Left kidney (tissue), 8 donors: ENCODE results near the gene PGBD2. TPM values are rescaled to one million over a fixed set of nuclear protein-coding genes. Genes with fewer than 3 reads are reported as not detected.
"Not testable (repeated sequence)": the region's sequence is repeated elsewhere in the genome, so short reads cannot be mapped to it uniquely, and the experiment has no call there.

Source experiments
- DNase-seq: peaks from one replicate; pipeline ENCODE4 v3.0.0-alpha.2; 2013
- long read RNA-seq, 8 donors: transcript quantifications; one replicate each; lab custom pipeline, GENCODE V29; 2026
- polyA plus RNA-seq: library from polyadenylated mRNA; unstranded; fragments of 120-200 nt; gene quantifications from one replicate; pipeline ENCODE4 v1.2.1, GENCODE V29; 2013; ENCODE audit not compliant: insufficient read length

The PGBD2 gene
- polyA plus RNA-seq: 14.2 TPM
- long read RNA-seq, donor 1, transcript PGBD2-201 (3 exons, 2,136 nt): major isoform, 5 of 5 reads
- long read RNA-seq, donor 1, partial matches to known transcripts: 0 of 5 reads
- long read RNA-seq, donor 1, other reads (novel, unspliced or antisense): 0 of 5 reads
- long read RNA-seq, donor 2, partial matches to known transcripts: 0 of 3 reads
- long read RNA-seq, donor 2, other reads (novel, unspliced or antisense): 0 of 3 reads
- long read RNA-seq, donor 3, partial matches to known transcripts: 0 of 4 reads
- long read RNA-seq, donor 3, other reads (novel, unspliced or antisense): 0 of 4 reads
- long read RNA-seq, donor 4, partial matches to known transcripts: 0 of 1 reads
- long read RNA-seq, donor 4, other reads (novel, unspliced or antisense): 0 of 1 reads
- long read RNA-seq, donor 5, partial matches to known transcripts: 0 of 5 reads
- long read RNA-seq, donor 5, other reads (novel, unspliced or antisense): 0 of 5 reads
- long read RNA-seq, donor 6, partial matches to known transcripts: 0 of 1 reads
- long read RNA-seq, donor 6, other reads (novel, unspliced or antisense): 0 of 1 reads
- long read RNA-seq, donor 7, partial matches to known transcripts: 0 of 5 reads
- long read RNA-seq, donor 7, other reads (novel, unspliced or antisense): 0 of 5 reads
- long read RNA-seq, donor 8, partial matches to known transcripts: 0 of 1 reads
- long read RNA-seq, donor 8, other reads (novel, unspliced or antisense): 0 of 1 reads

- DNase-seq: peak; percentile 92
These were observed at the start of gene PGBD2 for GRCh38 chr1:248906009-248906752. Gene PGBD2 (plus strand): TSS chr1:248906235. CDS start chr1:248913863, 7,628 bp downstream.

GRCh38 chr1:248857201-248857600 is 48.8 kb upstream of the PGBD2 start:
- DNase-seq: no peak

GRCh38 chr1:248857749-248858095 is 48.3 kb upstream of the PGBD2 start:
- no peak for DNase-seq

- peak; percentile 54 for DNase-seq
These were observed 47.7 kb upstream of the PGBD2 start for GRCh38 chr1:248858096-248858890.

- peak; percentile 96 for DNase-seq
These were observed 46.8 kb upstream of the PGBD2 start, which contains the start of gene ZNF692 for GRCh38 chr1:248858891-248859889. Gene ZNF692 (minus strand): TSS chr1:248859085. CDS start chr1:248858309, 776 bp downstream.

- DNase-seq: no peak
These were observed 46.0 kb upstream of the PGBD2 start for GRCh38 chr1:248860007-248860406.

- no peak for DNase-seq
These were observed 44.4 kb upstream of the PGBD2 start for GRCh38 chr1:248861616-248862015.

GRCh38 chr1:248862695-248862997 is 43.4 kb upstream of the PGBD2 start:
- no peak for DNase-seq

GRCh38 chr1:248862998-248863881 is 42.8 kb upstream of the PGBD2 start:
- DNase-seq: peak; percentile 82

- DNase-seq: no peak
These were observed 34.1 kb upstream of the PGBD2 start for GRCh38 chr1:248871837-248872401.

GRCh38 chr1:248872752-248873408 is 33.2 kb upstream of the PGBD2 start:
- DNase-seq: peak; percentile 71

- DNase-seq: peak; percentile 96
These were observed 32.5 kb upstream of the PGBD2 start for GRCh38 chr1:248873409-248873992.

GRCh38 chr1:248873993-248874533 is 32.0 kb upstream of the PGBD2 start:
- peak; percentile 90 for DNase-seq

GRCh38 chr1:248881261-248881660 is 24.8 kb upstream of the PGBD2 start:
- DNase-seq: no peak

- DNase-seq: not testable (repeated sequence)
These were observed 23.6 kb upstream of the PGBD2 start for GRCh38 chr1:248882427-248882826.

GRCh38 chr1:248884632-248885295 is 21.3 kb upstream of the PGBD2 start:
- no peak for DNase-seq

GRCh38 chr1:248885646-248886045 is 20.4 kb upstream of the PGBD2 start:
- no peak for DNase-seq
